ENCODE measurements around the gene RC3H1.
"Not testable (repeated sequence)": the region's sequence is repeated elsewhere in the genome, so short reads cannot be mapped to it uniquely, and the experiment has no call there.

GRCh38 chr1:174056609-174057008, 34.5 kb upstream of the RC3H1 start:
- TF ChIP-seq ZNF37A (tag by site-specific recombination; IDR thresholded peaks at IDR 0.05); ZNF138 (tag by site-specific recombination; IDR thresholded peaks at IDR 0.05; ENCODE audit: borderline replicate concordance); ZBTB1 (tag by site-specific recombination; IDR thresholded peaks at IDR 0.05); CTCF (tag by site-specific recombination; IDR thresholded peaks at IDR 0.05); ZNF623 (tag by site-specific recombination; IDR thresholded peaks at IDR 0.05); HOXC10 (CRISPR knock-in tag; IDR thresholded peaks at IDR 0.05); ZNF548 (tag by site-specific recombination; IDR thresholded peaks at IDR 0.05); ZNF791 (tag by site-specific recombination; IDR thresholded peaks at IDR 0.05); ZNF274 (IDR thresholded peaks at IDR 0.05; ENCODE audit: low read length); ZNF274 (tag by site-specific recombination; IDR thresholded peaks at IDR 0.05; ENCODE audit: borderline replicate concordance); ATF2 (tag by site-specific recombination; IDR thresholded peaks at IDR 0.05; ENCODE audit: low read depth); ZNF202 (tag by site-specific recombination; IDR thresholded peaks at IDR 0.05; ENCODE audit: borderline replicate concordance); ZNF121 (tag by site-specific recombination; IDR thresholded peaks at IDR 0.05): not testable (repeated sequence)
